GM23338 (cell line): Measurements from ENCODE around the gene VN1R4. TPM values are rescaled to one million over a fixed set of nuclear protein-coding genes. Genes with fewer than 3 reads are reported as not detected.
"Not testable (repeated sequence)": the region's sequence is repeated elsewhere in the genome, so short reads cannot be mapped to it uniquely, and the experiment has no call there.

Experiments
- ATAC-seq: fragments of 200-7000 bp; cut with Tn5 transposase; 3 replicates; pipeline ENCODE4 v1.9.1; 2020
- DNase-seq: peaks from one replicate; pipeline ENCODE4 v3.0.0-alpha.2; 2015; ENCODE audit warnings: low spot score
- H2AFZ ChIP-seq: fragments of 200-600 bp; sonication (generic); 2 replicates; pipeline ENCODE4 v1.8.0; 2016; ENCODE audit warnings: antibody characterized with exemption, mild to moderate bottlenecking, moderate library complexity
- H3F3A ChIP-seq: fragments of 200-600 bp; sonication (generic); replicated peaks from 2 replicates; pipeline ENCODE4 v1.8.0; 2017; ENCODE audit warnings: antibody characterized with exemption, mixed run types, low read depth
- H3K27ac ChIP-seq: fragments of 200-600 bp; sonication (generic); 2 replicates; pipeline ENCODE4 v1.6.1; 2016; ENCODE audit warnings: low read depth
- H3K27me3 ChIP-seq: fragments of 200-600 bp; sonication (generic); 2 replicates; pipeline ENCODE4 v1.8.0; 2016; ENCODE audit warnings: mild to moderate bottlenecking, mixed run types, moderate library complexity; ENCODE audit not compliant: insufficient read depth
- H3K36me3 ChIP-seq: fragments of 200-600 bp; sonication (generic); 2 replicates; pipeline ENCODE4 v1.8.0; 2016; ENCODE audit warnings: mild to moderate bottlenecking; ENCODE audit not compliant: insufficient read depth
- H3K4me1 ChIP-seq: fragments of 200-600 bp; sonication (generic); 2 replicates; pipeline ENCODE4 v1.8.0; 2016; ENCODE audit warnings: mild to moderate bottlenecking, moderate library complexity; ENCODE audit not compliant: insufficient read depth
- H3K4me2 ChIP-seq: fragments of 200-600 bp; sonication (generic); 2 replicates; pipeline ENCODE4 v1.7.1; 2017; ENCODE audit warnings: mixed run types
- H3K4me3 ChIP-seq: fragments of 200-600 bp; sonication (generic); 2 replicates; pipeline ENCODE4 v1.6.1; 2016; ENCODE audit warnings: mixed run types
- H3K79me2 ChIP-seq: fragments of 200-600 bp; sonication (generic); replicated peaks from 2 replicates; pipeline ENCODE4 v1.8.0; 2017; ENCODE audit warnings: mild to moderate bottlenecking; ENCODE audit not compliant: insufficient read depth
- H3K9me2 ChIP-seq: fragments of 200-600 bp; sonication (generic); 2 replicates; pipeline ENCODE4 v1.8.0; 2017; ENCODE audit not compliant: insufficient read depth
- H4K20me1 ChIP-seq: fragments of 200-600 bp; sonication (generic); replicated peaks from 2 replicates; pipeline ENCODE4 v1.8.0; 2017; ENCODE audit warnings: mild to moderate bottlenecking; ENCODE audit not compliant: insufficient read depth
- H3K27ac Mint-ChIP-seq: 2 replicates; pipeline ENCODE4 v1.8.0; 2020; ENCODE audit warnings: inconsistent platforms, mild to moderate bottlenecking, moderate library complexity, mixed read lengths
- H3K27me3 Mint-ChIP-seq: 3 replicates; pipeline ENCODE4 v1.8.0; 2022; ENCODE audit warnings: low read depth, mild to moderate bottlenecking, moderate library complexity, mixed read lengths, inconsistent platforms; ENCODE audit not compliant: insufficient read depth, poor library complexity
- H3K36me3 Mint-ChIP-seq: 3 replicates; pipeline ENCODE4 v1.8.0; 2021; ENCODE audit warnings: low read depth, mild to moderate bottlenecking, inconsistent platforms, moderate library complexity, mixed read lengths
- H3K4me1 Mint-ChIP-seq: 3 replicates; pipeline ENCODE4 v1.8.0; 2020; ENCODE audit warnings: mild to moderate bottlenecking, inconsistent platforms, mixed read lengths
- H3K4me3 Mint-ChIP-seq: 3 replicates; pipeline ENCODE4 v1.8.0; 2021; ENCODE audit warnings: moderate library complexity, mild to moderate bottlenecking, inconsistent platforms, mixed read lengths
- H3K9me3 Mint-ChIP-seq: 3 replicates; pipeline ENCODE4 v1.8.0; 2020; ENCODE audit warnings: moderate library complexity, mild to moderate bottlenecking, inconsistent platforms, mixed read lengths
- NANOG ChIP-seq: IDR thresholded peaks from 2 replicates; pipeline ENCODE4 v1.6.1; 2016; ENCODE audit warnings: antibody characterized with exemption, borderline replicate concordance
- POLR2AphosphoS5 ChIP-seq: IDR thresholded peaks from 2 replicates; pipeline ENCODE4 v1.6.1; 2016; ENCODE audit warnings: antibody characterized with exemption, low read depth
- ZNF114 ChIP-seq: fragments of 250-450 bp; sonication (Bioruptor Pico); IDR thresholded peaks from 2 replicates; pipeline ENCODE4 v1.5.0; 2020; ENCODE audit warnings: mild to moderate bottlenecking, moderate library complexity
- ZNF331 ChIP-seq: fragments of 250-450 bp; sonication (Bioruptor Pico); IDR thresholded peaks from 2 replicates; pipeline ENCODE4 v1.5.0; 2020; ENCODE audit warnings: low read depth, mild to moderate bottlenecking, moderate library complexity
- long read RNA-seq: library from polyadenylated mRNA; unstranded; transcript quantifications from one replicate; pipeline ENCODE4 v2.0.0, GENCODE V29; 2020; ENCODE audit not compliant: unreplicated experiment
- polyA plus RNA-seq: library from polyadenylated mRNA; unstranded; fragments of >200 nt; fragmentation: Nextera tagmentation; extraction: Ambion mirVana; gene quantifications from 2 replicates; pipeline ENCODE4 v1.2.1, GENCODE V29; 2016
- total RNA-seq: library from RNA; depleted of rRNA; stranded (reverse); fragments of >200 nt; shearing (Covaris generic); gene quantifications from 2 replicates; pipeline ENCODE4 v1.2.3, GENCODE V29; 2014; rRNA removed
- TF ChIP-seq, protein P1 (sequence below): IDR thresholded peaks from 2 replicates; pipeline ENCODE4 v1.6.1; 2016; ENCODE audit warnings: antibody characterized with exemption
- TF ChIP-seq, protein P2 (sequence below): fragments of 250-450 bp; sonication (Bioruptor Pico); IDR thresholded peaks from 2 replicates; pipeline ENCODE4 v1.5.0; 2020; ENCODE audit warnings: mild to moderate bottlenecking, moderate library complexity
- TF ChIP-seq, protein P3 (sequence below), 2 experiments: fragments of 200-600 bp in 1 of 2; sonication (generic) in 1 of 2; conservative IDR thresholded peaks; 2 replicates each; pipeline versions ENCODE4 v1.5.1 to v1.6.1; 2016 to 2017; ENCODE audit warnings: antibody characterized with exemption in 2 of 2, low read depth in 2 of 2, mild to moderate bottlenecking in 2 of 2, moderate library complexity in 1 of 2

Gene VN1R4, protein sequence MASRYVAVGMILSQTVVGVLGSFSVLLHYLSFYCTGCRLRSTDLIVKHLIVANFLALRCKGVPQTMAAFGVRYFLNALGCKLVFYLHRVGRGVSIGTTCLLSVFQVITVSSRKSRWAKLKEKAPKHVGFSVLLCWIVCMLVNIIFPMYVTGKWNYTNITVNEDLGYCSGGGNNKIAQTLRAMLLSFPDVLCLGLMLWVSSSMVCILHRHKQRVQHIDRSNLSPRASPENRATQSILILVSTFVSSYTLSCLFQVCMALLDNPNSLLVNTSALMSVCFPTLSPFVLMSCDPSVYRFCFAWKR
- not detected in 2 replicates for total RNA-seq
- polyA plus RNA-seq: not detected in 2 replicates
- long read RNA-seq: 0 reads

GRCh38 chr19:53267623-53268022 is at the start of gene VN1R4:
VN1R4 (minus strand) TSS chr19:53267723; CDS start chr19:53267665, 58 bp downstream.
- H2AFZ ChIP-seq, H3K4me1 Mint-ChIP-seq, H4K20me1 ChIP-seq, H3K4me2 ChIP-seq, H3K27ac Mint-ChIP-seq, H3K27ac ChIP-seq, H3K27me3 ChIP-seq, H3K4me1 ChIP-seq, H3F3A ChIP-seq, H3K36me3 Mint-ChIP-seq, H3K79me2 ChIP-seq, H3K27me3 Mint-ChIP-seq, H3K9me2 ChIP-seq, DNase-seq, H3K4me3 ChIP-seq, ATAC-seq, H3K4me3 Mint-ChIP-seq, H3K36me3 ChIP-seq: not testable (repeated sequence)
- peaks cover 65% of the 10 kb centered on the region for H3K9me3 Mint-ChIP-seq

DNA sequence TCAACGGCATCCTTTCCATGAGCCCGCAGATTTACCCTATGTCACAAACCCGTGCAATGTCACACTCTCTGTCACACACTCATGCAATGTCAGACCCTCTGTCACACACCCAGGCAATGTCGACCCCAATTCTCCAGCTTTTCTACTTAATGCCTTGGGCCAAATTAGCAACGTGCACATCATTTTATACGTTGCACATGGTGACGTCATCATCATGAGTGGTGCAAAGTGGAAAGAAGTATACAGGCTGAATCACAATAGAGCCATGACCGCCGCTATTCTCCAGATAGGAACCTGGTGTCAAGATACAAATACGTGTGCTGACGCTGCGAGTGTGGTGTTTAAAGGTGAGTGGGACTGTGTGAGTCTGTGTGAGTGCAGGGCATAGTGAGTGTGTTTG is 44.4 kb upstream of the VN1R4 start:
- no peak overlapping the region for H3K4me3 ChIP-seq
- H3K79me2 ChIP-seq: no peaks in the 10 kb centered on the region
- no peaks in the 10 kb centered on the region for H4K20me1 ChIP-seq
- Mint-ChIP-seq H3K4me3 (no peak overlapping the region), H3K27me3 (peaks cover 3% of the 10 kb centered on the region), H3K4me1 (peaks cover 2% of the 10 kb centered on the region; the same call in 2 of the 3 replicates), H3K27ac (no peak overlapping the region), H3K9me3 (peaks cover 5% of the 10 kb centered on the region; the same call in 2 of the 3 replicates), H3K36me3 (no peaks in the 10 kb centered on the region; the same call in 2 of the 3 replicates)
- H3K27ac ChIP-seq: no peak overlapping the region
- peaks cover 26% of the 10 kb centered on the region for H3K27me3 ChIP-seq
- TF ChIP-seq, protein P1, sequence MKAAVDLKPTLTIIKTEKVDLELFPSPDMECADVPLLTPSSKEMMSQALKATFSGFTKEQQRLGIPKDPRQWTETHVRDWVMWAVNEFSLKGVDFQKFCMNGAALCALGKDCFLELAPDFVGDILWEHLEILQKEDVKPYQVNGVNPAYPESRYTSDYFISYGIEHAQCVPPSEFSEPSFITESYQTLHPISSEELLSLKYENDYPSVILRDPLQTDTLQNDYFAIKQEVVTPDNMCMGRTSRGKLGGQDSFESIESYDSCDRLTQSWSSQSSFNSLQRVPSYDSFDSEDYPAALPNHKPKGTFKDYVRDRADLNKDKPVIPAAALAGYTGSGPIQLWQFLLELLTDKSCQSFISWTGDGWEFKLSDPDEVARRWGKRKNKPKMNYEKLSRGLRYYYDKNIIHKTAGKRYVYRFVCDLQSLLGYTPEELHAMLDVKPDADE: no peak
- TF ChIP-seq, protein P2, sequence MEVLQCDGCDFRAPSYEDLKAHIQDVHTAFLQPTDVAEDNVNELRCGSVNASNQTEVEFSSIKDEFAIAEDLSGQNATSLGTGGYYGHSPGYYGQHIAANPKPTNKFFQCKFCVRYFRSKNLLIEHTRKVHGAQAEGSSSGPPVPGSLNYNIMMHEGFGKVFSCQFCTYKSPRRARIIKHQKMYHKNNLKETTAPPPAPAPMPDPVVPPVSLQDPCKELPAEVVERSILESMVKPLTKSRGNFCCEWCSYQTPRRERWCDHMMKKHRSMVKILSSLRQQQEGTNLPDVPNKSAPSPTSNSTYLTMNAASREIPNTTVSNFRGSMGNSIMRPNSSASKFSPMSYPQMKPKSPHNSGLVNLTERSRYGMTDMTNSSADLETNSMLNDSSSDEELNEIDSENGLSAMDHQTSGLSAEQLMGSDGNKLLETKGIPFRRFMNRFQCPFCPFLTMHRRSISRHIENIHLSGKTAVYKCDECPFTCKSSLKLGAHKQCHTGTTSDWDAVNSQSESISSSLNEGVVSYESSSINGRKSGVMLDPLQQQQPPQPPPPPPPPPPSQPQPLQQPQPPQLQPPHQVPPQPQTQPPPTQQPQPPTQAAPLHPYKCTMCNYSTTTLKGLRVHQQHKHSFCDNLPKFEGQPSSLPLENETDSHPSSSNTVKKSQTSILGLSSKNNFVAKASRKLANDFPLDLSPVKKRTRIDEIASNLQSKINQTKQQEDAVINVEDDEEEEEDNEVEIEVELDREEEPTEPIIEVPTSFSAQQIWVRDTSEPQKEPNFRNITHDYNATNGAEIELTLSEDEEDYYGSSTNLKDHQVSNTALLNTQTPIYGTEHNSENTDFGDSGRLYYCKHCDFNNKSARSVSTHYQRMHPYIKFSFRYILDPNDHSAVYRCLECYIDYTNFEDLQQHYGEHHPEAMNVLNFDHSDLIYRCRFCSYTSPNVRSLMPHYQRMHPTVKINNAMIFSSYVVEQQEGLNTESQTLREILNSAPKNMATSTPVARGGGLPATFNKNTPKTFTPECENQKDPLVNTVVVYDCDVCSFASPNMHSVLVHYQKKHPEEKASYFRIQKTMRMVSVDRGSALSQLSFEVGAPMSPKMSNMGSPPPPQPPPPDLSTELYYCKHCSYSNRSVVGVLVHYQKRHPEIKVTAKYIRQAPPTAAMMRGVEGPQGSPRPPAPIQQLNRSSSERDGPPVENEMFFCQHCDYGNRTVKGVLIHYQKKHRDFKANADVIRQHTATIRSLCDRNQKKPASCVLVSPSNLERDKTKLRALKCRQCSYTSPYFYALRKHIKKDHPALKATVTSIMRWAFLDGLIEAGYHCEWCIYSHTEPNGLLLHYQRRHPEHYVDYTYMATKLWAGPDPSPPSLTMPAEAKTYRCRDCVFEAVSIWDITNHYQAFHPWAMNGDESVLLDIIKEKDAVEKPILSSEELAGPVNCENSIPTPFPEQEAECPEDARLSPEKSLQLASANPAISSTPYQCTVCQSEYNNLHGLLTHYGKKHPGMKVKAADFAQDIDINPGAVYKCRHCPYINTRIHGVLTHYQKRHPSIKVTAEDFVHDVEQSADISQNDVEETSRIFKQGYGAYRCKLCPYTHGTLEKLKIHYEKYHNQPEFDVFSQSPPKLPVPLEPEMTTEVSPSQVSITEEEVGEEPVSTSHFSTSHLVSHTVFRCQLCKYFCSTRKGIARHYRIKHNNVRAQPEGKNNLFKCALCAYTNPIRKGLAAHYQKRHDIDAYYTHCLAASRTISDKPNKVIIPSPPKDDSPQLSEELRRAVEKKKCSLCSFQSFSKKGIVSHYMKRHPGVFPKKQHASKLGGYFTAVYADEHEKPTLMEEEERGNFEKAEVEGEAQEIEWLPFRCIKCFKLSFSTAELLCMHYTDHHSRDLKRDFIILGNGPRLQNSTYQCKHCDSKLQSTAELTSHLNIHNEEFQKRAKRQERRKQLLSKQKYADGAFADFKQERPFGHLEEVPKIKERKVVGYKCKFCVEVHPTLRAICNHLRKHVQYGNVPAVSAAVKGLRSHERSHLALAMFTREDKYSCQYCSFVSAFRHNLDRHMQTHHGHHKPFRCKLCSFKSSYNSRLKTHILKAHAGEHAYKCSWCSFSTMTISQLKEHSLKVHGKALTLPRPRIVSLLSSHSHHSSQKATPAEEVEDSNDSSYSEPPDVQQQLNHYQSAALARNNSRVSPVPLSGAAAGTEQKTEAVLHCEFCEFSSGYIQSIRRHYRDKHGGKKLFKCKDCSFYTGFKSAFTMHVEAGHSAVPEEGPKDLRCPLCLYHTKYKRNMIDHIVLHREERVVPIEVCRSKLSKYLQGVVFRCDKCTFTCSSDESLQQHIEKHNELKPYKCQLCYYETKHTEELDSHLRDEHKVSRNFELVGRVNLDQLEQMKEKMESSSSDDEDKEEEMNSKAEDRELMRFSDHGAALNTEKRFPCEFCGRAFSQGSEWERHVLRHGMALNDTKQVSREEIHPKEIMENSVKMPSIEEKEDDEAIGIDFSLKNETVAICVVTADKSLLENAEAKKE (CRISPR knock-in tag): no peak
- TF ChIP-seq, protein P3, sequence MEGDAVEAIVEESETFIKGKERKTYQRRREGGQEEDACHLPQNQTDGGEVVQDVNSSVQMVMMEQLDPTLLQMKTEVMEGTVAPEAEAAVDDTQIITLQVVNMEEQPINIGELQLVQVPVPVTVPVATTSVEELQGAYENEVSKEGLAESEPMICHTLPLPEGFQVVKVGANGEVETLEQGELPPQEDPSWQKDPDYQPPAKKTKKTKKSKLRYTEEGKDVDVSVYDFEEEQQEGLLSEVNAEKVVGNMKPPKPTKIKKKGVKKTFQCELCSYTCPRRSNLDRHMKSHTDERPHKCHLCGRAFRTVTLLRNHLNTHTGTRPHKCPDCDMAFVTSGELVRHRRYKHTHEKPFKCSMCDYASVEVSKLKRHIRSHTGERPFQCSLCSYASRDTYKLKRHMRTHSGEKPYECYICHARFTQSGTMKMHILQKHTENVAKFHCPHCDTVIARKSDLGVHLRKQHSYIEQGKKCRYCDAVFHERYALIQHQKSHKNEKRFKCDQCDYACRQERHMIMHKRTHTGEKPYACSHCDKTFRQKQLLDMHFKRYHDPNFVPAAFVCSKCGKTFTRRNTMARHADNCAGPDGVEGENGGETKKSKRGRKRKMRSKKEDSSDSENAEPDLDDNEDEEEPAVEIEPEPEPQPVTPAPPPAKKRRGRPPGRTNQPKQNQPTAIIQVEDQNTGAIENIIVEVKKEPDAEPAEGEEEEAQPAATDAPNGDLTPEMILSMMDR (conservative IDR thresholded peaks at IDR 0.05; ENCODE audit: low read depth in 2 of 2): no peak
- TF ChIP-seq POLR2AphosphoS5 (no peak), NANOG (no peak), ZNF114 (no peak), ZNF331 (CRISPR knock-in tag) (no peak)
- no peak for ATAC-seq
- no peak overlapping the region for H2AFZ ChIP-seq
- no peaks in the 10 kb centered on the region for H3K36me3 ChIP-seq
- no peak overlapping the region for H3K4me2 ChIP-seq
- no peaks in the 10 kb centered on the region for H3K4me1 ChIP-seq
- no peaks in the 10 kb centered on the region for H3K9me2 ChIP-seq
- DNase-seq: no peak
- no peaks in the 10 kb centered on the region for H3F3A ChIP-seq
